Astrocyte of the hippocampus (primary cell): ENCODE measurements around the gene GDPD4.

ENCODE experiments used
- DNase-seq: peaks from one replicate; pipeline ENCODE4 v3.0.0; 2011; ENCODE audit warnings: low read depth, low spot score

The GDPD4 gene

DNA sequence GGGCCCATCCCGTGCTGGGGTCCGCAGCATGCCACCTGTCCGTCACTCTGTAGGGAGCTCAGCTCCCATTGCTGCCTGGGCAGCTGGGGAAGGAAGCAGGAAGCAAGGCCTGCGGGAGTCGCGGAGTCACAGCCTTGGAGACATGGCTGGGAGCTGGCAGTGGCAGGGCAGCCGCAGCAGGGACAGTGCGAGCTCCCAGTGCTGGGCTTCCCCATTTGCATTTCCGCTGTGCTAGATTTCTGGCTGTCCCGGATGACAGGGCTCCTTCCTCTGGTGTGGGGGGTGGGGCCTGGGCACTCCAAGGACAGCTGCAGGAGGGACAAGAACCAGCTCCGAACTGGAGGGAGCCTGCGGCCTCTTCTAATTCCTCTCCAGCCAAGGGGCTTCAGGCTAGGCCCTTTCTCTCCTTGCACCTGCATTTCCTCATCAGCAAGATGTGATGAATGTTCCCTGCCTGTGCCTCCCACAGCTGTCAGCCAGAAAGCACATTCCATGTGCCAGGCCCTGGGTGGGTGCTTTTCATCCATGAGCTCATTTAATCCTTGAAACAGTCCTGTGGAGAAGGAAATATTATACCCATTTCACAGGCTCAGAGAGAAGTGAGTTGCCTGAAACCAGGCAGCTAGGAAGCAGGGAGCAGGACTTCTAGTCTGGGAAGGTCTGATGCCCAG lies 125.5 kb downstream of the GDPD4 start:
- peak; percentile 16 for DNase-seq

GRCh38 chr11:77175021-77175842 lies 126.3 kb downstream of the GDPD4 start:
- DNase-seq, result no peak

DNA sequence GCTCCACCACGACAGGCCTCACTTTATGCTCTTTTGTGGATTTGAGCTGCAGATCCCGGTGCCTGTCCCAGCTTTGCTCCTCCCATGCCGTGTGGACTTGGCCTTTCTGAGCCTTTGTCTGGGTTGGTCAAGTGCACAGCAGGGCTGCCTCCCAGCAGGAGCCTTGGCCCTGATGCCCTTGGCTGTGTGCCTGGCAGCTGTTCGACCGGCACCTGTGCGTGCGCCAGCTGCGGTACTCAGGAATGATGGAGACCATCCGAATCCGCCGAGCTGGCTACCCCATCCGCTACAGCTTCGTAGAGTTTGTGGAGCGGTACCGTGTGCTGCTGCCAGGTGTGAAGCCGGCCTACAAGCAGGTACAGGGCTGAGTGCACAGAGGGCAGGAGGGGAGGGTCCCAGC lies 126.9 kb downstream of the GDPD4 start:
- no peak for DNase-seq

DNA sequence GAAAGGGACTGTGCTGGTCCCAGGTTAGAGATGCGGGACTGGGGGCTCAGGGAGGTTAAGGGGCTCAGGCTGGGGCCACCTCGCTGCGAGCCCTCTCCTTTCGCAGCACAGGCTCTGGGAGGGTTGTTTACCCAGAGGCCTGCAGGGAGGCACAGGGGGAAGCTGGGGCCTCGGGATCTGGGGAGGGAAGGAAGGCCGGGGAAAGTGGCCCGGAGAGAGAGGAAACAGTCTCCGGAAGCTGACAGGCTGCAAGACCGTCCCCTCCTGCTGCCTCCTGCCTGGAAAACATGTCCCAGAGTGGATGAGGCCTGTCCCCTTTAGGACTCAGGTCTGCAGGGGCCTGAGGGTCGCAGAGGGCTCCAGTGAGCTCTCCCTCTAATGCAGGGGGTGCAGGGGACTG lies 128.0 kb downstream of the GDPD4 start:
- DNase-seq, result no peak

GRCh38 chr11:77172666-77172982 lies 128.9 kb downstream of the GDPD4 start:
- no peak for DNase-seq

GRCh38 chr11:77171885-77172665 lies 129.4 kb downstream of the GDPD4 start:
- DNase-seq, result no peak

DNA sequence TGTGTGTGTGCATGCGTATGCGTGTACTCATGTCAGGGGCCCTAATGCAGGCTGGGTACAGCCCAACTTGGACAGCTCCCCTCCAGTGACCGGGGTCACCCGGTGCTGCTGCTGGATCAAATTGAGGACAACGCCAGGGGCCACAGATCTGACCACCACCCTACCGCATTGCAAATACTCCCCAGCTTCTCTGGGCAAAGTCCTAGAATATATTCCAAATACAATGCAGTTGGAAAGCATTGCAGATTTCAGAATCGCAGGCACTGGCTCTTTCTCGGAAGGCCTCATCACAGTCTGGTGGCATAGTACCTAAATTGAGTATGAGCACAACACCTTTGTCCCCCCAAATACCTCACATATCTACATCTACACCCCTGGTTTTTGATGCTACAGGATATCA lies 130.2 kb downstream of the GDPD4 start:
- no peak for DNase-seq

- DNase-seq, result peak; percentile 15
Measured at GRCh38 chr11:77170107-77170506, 131.4 kb downstream of the GDPD4 start.

- DNase-seq, result no peak
Measured at GRCh38 chr11:77167791-77168190, 133.7 kb downstream of the GDPD4 start.

GRCh38 chr11:77167111-77167626 lies 134.3 kb downstream of the GDPD4 start:
- DNase-seq, result no peak
